NCI-H128 (cell line): ENCODE results near the gene RB1.
"Not testable (repeated sequence)": the region's sequence is repeated elsewhere in the genome, so short reads cannot be mapped to it uniquely, and the experiment has no call there.

Source experiments
- DNase-seq: peaks from one replicate; lab custom pipeline; 2025; ENCODE audit not compliant: unreplicated experiment; lab: John Stamatoyannopoulos, UW

Gene RB1

DNA sequence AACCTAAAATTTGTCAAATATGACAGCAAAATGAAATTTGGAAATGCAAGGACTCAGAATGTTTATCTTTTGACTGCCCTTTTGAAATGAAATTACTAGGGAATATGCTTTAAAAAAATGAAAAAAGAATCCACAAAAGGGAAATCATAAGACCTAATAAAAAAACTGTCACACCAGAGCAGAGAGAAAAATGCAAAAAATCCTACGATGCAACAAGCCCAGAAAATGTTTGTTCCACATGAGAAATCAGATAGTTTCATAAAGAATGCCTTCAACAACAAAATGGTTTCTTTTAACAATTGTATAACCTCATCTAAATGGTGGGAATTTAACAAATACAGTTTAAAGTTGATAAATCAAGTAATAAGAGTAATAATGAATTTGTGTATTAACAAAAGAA is 101.4 kb downstream of the RB1 start:
- DNase-seq, result no peak

- DNase-seq, result no peak
Measured at GRCh38 chr13:48405875-48406274, 102.3 kb downstream of the RB1 start.

DNA sequence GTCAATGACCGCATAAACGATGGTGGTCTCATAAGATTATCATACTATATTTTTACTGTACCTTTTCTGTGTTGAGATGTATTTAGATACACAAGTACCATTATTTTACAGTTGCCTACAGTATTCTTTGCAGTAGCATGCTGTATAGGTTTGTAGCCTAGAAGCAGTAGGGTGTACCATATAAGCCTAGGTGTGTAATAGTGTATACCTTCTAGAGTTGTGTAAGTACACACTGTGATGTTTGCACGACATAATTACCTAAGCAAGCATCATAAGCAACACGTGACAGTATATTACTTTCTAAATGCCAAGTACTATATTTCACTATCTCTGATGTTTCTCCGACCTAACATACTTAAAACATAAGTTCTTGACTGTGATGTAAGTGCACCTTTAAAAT is 106.6 kb downstream of the RB1 start:
- DNase-seq, result no peak

- DNase-seq, result no peak
Measured at GRCh38 chr13:48411147-48411794, 107.7 kb downstream of the RB1 start.

DNA sequence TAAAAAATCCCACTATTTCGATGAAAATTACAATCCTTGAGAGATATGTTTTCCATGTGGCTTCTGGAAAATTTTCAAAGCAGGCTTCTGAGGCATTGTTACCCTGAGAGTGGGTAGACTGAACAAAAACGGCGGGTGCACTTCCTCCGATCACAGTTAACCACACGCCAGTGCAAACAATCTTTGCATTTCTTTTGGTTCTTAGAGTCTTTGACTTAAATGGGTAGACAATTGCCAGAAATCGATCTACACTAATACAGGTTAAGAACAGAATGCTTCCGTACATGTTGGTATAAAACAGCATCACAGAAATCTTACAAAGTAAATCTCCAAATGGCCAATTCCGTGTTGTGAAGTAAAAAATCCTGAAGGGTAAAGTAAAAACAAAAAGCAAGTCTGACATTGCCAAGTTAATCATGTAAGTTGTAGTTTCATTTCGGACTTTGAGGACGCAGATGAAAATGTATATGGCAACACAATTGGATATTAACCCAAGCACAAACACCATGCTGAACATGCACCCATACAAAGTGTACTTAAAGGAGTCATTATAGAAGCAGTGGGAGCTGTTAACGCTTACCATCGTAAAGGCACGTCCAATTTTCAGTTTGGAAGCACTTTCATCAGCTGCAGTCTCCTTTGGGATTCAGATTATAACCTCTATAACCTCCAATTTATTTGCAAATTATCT is 108.4 kb downstream of the RB1 start:
- no peak for DNase-seq

GRCh38 chr13:48412881-48413351 is 109.4 kb downstream of the RB1 start, which contains the start of gene LPAR6:
Gene LPAR6, minus strand, starts transcription at chr13:48413113. Its CDS starts 690 bp downstream, at chr13:48412423.
- no peak for DNase-seq

DNA sequence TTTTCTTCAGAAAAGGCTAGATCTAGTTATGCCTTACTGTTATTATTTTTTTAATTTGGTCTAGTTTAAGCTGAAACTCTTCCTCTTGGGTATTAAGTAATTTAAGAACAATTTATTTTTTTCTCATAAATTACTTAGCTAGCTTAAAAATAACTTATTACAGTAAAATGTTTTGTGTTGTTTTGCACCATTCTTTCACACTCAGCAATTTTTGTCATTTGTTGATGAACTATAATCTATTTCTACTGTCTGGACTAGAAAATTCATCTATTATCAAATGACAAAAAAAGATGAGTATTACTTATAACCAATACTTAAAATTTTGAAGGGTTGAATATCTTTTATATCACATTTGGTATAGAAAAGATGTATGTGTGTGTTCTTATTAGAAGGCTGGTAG is 111.0 kb downstream of the RB1 start:
- no peak for DNase-seq

- DNase-seq, result no peak
Measured at GRCh38 chr13:48415516-48415915, 112.0 kb downstream of the RB1 start.

GRCh38 chr13:48422003-48422402 is 118.5 kb downstream of the RB1 start:
- not testable (repeated sequence) for DNase-seq

- DNase-seq, result no peak
Measured at GRCh38 chr13:48424212-48424611, 120.7 kb downstream of the RB1 start.

GRCh38 chr13:48426052-48426451 is 122.5 kb downstream of the RB1 start:
- no peak for DNase-seq

DNA sequence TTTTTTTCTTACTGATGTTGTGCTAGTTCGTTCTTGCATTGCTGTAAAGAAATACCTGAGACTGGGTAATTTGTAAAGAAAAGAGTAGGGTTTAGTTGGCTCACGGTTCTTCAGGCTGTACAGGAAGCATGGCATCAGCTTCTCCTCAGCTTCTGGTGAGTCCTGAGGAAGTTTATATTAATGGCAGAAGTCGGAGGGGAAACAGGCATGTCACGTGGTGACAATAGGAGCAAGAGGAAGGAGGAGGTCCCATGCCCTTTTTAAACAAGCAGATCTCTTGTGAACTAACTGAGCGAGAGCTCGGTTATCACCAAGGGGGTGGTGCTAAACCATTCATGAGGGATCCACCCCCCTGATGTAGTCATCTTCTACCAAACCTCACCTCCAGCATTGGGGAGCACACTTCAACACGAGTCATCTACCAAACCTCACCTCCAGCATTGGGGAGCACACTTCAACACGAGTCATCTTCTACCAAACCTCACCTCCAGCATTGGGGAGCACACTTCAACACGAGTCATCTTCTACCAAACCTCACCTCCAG is 123.3 kb downstream of the RB1 start:
- not testable (repeated sequence) for DNase-seq

DNA sequence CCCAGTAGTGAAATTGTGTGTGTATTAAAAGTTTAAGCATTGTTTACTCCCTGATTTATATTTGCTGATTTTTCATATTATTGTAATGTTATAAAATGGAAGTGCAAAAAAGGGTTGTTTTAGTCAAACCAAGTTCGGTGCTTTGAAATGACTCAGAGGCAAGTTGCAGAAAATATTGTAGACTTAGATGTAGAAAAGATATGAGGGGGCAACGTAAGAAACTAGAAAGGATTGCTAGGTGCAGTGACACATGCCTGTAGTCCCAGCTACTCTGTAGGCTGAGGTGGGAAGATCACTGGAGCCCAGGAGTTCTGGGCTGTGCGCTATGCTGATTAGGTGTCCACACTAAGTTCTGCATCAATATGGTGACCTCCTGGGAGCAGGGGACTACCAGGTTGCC is 125.5 kb downstream of the RB1 start:
- DNase-seq, result no peak

GRCh38 chr13:48429886-48430285 is 126.3 kb downstream of the RB1 start:
- no peak for DNase-seq

DNA sequence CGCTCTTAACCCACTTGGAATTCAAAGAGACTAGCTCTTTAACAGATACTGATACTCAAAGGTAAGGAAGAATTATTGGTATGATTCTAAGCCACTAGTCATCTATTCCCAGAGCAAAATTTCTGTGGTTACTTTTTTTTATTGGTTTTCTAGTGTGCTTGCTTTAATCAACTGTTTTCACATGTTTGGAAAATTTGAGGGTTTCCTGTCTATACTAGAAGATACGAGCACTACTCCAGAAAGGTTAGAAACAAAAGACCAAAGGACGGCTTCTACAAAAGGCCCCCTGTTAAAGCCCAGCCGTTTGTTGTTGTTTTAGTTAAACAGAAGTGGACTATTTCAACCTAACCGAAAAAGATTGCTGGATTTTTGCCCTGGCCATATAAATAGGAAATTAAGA is 127.9 kb downstream of the RB1 start:
- no peak for DNase-seq

DNA sequence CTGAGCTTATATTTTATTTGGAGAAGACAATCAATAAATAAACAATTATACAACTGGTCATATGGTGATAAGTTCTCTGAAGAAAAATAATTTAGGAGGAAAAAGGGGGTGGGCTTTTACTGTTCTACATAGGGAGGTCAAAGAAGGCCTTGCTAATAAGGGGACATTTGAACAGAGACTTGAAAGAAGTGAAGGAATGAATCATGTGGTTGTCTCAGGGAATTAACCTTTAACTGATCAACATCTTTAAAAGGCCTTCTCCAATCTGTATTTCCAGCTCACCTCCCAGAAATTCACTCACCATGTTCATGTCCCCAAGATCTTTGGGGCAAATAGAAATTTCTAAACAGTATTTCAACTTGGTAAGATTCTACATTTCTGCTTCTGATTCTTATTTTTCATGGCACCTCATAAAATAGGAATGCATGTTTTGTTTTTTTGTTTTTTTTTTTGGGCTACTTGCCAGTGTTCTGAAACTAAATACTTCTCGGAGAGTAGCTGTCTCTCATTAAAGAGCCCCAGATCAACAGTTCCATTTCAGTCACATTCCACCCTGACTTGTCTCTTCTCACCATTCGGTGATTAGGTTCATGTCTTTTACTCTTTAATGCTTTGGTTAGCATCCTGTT is 128.6 kb downstream of the RB1 start:
- DNase-seq, result no peak

GRCh38 chr13:48434200-48434599 is 130.6 kb downstream of the RB1 start:
- no peak for DNase-seq

- DNase-seq, result no peak
Measured at GRCh38 chr13:48436661-48437288, 133.2 kb downstream of the RB1 start.

GRCh38 chr13:48437371-48437770 is 133.8 kb downstream of the RB1 start:
- no peak for DNase-seq

DNA sequence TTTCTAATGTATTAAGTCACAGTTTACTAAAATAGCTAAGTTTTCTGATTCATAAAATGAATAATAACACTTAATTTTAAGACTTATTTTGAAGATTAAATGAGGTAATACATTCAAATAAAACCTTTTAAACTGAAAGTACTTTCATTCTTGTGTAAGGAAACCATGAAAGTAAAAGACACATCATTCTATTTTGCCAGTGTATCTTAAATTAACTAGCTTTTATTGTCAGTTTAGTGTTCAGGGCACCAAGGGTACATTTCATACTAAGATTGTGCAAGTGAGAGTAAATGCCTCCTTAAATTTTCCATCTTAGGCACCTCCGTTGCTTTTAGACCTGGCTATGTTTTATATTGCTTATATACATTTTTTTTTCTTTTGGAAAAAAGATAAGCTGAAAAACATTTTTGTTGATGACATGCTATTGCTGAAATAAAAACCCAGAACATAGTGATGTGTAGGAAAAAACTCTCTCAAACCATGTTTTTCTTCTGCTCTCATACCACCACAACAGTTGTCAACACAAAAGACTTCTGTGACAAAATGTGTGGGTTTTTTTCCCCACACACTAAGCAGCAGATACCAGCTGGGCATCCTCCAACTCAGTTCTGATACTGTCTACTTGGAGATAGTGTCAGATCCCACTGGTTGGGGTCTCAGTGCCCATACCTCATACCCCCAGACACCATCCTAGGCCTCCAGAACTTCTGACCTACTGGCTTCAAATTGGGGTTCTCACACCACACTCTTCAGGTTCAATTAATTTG is 140.1 kb downstream of the RB1 start:
- DNase-seq, result no peak

GRCh38 chr13:48446464-48446863 is 142.9 kb downstream of the RB1 start:
- no peak for DNase-seq
